Lower leg skin (tissue), 3 donors: ENCODE data around the gene STXBP6.
"Not testable (repeated sequence)": the region's sequence is repeated elsewhere in the genome, so short reads cannot be mapped to it uniquely, and the experiment has no call there.

Source experiments
- CTCF ChIP-seq, 3 donors: fragments of 450-650 bp; IDR thresholded peaks; one replicate each; pipeline ENCODE4 v1.5.1; 2016; ENCODE audit warnings: antibody characterized with exemption in 3 of 3, mild to moderate bottlenecking in 3 of 3, moderate library complexity in 2 of 3
- POLR2A ChIP-seq, 2 donors: fragments of 450-650 bp; IDR thresholded peaks; one replicate each; pipeline ENCODE4 v1.6.1; 2016 to 2017; ENCODE audit warnings: antibody characterized with exemption in 2 of 2, mild to moderate bottlenecking in 1 of 2, moderate library complexity in 1 of 2

GRCh38 chr14:24962118-24962517, 87.8 kb downstream of the STXBP6 start:
- not testable (repeated sequence) for TF ChIP-seq CTCF, POLR2A (IDR thresholded peaks at IDR 0.05)
